Measurements from ENCODE around the gene ADAMTS18. TPM values are rescaled to one million over a fixed set of nuclear protein-coding genes. Genes with fewer than 3 reads are reported as not detected.
A peak's percentile ranks its signal among the peaks of the same experiment; 100 is the strongest.

Gene ADAMTS18
- total RNA-seq, 1 experiment from 2014 or later, result 0.06 TPM

DNA sequence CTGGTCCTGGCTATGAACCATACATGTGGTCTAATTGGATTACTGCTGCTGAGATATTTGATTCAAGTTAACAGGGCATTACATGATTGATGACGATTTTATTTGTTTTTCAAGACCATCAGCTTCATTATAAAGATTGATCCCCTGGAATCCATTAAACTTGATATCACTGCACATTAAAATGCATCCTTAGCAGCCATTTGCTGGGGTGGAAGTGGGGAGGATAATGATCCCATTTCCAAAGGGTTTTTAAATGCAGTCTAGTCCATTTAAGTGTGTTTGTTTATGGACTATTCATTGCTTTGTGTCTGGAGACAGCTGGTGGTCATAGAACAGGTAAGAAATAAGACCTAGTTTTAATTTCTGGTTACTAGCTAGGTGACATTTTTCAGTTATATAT lies 40.9 kb downstream of the ADAMTS18 start:
- no peak for DNase-seq (ENCODE audit: low read depth)

DNA sequence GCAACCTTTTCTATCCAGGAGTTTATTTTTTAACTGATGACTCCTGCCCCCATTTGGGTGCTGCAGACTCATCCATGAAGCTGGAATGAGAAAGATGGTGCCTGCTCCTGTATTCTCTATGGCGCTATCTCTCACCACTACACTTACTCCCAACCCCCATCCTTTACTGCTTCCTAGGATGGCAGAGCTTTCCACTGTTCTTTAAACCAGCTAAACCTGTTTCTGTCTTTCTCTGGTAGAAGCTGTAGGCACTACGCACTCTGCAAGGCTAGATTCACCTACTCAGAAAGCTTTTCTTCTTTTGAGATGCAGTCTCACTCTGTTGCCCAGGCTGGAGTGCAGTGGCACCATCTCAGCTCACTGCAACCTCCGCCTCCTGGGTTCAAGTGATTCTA lies 47.0 kb downstream of the ADAMTS18 start:
- DNase-seq (ENCODE audit: low read depth), result no peak

DNA sequence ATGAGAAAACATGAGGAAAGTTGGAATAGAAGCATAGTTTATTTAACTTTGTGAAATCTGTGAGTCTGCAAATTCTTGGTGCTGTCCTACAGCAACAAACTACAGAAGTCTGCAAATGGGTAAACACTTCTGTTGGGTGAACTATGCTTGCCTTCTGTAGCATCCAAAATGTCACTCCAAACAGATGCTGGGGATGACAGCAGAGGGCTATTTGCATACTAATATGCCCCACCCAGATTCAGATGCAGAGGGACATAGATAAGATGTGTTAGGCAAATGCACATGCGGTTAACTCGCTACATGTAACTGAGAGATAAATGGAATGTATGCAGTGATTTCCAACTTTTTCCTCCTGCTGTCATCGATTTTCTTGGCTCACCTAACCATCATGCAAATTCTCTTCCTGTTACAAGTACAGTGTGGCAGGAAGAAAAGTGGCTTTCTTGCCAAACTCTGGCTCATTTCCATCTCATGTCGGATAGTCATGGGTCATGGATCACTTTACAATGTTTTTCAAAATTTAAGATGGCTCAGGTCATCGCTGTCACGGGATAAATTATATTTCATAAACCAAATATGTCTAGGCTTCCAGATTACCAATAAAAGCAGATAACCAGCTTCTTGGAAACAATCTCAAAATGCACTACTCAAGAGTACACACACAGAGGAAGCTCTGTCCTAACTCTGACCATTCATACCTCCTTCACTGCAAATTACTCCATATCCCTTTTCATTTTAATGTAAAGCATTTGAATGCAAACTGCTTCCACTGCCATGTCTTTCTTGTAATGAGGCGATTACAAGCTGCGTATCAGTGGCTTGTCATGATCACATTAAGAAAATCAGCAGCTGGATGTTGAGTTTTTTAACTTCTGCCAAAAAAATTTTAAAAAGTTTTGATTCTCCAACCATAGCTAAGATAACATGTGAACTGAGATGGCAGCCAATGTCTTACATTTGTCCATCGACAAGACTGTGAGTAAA lies 47.7 kb downstream of the ADAMTS18 start:
- DNase-seq (ENCODE audit: low read depth), result no peak

- peak; percentile 51 for DNase-seq (ENCODE audit: low read depth)
These were observed 49.4 kb downstream of the ADAMTS18 start for GRCh38 chr16:77385481-77385880.

DNA sequence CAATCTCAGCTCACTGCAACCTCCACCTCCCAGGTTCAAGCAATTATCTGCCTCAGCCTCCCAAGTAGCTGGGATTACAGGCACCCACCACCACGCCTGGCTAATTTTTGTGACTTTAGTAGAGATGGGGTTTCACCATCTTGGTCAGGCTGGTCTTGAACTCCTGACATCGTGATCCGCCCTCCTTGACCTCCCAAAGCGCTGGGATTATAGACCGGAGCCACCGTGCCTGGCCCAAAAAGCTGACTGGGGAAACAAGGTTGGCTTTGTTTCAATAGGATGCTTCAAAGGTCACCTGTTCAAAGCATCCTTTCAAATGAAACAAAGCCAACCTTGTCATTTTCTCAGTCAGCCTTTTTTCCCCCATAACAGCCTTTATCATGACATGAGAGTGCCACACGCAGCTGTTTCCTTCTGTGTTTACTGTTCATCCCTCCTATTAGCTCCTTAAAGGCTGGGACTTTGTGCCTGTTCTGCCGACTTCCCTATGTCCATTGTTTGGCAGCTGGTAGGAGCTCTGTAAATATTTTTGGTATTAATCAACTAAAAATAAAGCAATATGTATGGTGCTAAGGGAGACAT lies 51.1 kb downstream of the ADAMTS18 start:
- peak; percentile 13 for DNase-seq (ENCODE audit: low read depth)

- DNase-seq (ENCODE audit: low read depth), result no peak
These were observed 58.5 kb downstream of the ADAMTS18 start for GRCh38 chr16:77376358-77376757.

DNA sequence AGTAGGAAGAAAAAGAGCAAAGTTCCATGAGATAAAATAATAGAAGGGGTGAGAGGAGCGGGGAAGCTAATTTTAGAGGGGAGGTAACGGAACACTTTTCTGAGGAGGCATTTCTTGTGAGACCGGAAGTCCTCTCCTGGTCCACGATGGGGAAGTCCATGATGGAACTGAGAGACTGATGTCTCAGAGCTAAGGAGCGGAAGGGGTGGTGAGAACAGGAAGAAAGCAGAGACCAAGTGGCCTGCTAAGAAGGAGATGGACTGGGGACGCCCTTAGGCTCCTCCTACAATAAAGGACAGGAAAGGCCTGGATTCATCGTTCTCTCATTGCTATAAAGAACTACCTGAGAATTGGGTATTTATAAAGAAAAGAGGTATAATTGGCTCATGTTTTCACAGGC lies 59.4 kb downstream of the ADAMTS18 start:
- no peak for DNase-seq (ENCODE audit: low read depth)

DNA sequence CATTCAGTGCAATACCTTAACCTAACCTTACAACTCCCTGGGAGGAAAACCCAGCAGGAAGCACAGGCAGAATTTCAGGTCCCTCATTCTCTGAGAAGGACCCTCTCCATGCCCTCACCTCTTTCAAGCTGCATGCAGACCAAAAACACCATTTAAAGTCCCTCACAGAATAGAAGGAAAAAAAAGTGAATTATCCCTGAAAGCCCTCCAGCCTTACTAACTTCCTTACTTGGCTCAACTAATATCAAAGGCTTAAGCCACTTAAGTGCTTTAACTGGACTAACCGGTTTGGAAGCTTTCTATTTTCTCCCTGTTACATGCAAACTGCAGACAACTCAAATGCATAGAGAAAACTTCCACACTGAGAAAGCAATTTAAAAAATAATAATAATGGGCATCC lies 60.5 kb downstream of the ADAMTS18 start:
- no peak for DNase-seq (ENCODE audit: low read depth)

DNA sequence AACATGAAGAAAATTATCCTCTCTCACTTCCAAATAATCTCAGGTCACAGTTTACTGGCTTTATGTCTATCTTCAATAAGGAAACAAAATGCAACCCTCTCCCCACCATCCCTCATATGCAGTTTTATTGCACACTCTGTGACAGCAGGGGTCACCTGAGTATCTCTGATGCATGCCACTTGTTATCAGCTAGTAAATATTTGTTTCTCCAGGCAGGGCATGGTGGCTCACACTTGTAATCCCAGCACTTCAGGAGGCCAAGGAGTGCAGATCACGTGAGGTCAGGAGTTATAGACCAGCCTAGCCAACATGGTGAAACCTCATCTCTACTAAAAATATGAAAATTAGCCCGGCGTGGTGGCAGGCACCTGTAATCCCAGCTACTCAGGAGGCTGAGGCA lies 61.1 kb downstream of the ADAMTS18 start:
- DNase-seq (ENCODE audit: low read depth), result no peak

GRCh38 chr16:77364770-77365169 lies 70.1 kb downstream of the ADAMTS18 start:
- DNase-seq (ENCODE audit: low read depth), result no peak

DNA sequence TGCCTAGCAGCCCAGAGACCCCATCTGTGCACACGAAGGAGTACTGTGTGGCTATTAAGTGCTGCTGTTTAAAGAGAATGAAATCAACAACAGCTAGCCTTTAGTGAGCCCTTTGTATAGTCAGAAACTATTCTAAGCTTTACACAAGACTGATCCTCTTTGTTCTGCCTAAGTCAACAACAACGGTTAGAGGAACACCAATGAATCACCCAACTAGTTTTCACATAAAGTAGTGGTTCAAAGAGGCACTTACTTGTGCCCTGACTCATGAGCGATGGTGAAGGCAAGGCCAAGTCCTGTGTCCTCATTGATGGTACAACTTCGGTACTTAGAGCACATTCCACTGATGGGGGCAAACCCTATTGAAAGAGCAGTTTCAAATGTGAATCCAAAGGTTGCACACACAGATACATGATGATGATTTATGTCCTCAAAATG lies 75.8 kb downstream of the ADAMTS18 start:
- peak; percentile 78 for DNase-seq (ENCODE audit: low read depth)

- DNase-seq (ENCODE audit: low read depth), result no peak
These were observed 81.1 kb downstream of the ADAMTS18 start for GRCh38 chr16:77353587-77354263.

DNA sequence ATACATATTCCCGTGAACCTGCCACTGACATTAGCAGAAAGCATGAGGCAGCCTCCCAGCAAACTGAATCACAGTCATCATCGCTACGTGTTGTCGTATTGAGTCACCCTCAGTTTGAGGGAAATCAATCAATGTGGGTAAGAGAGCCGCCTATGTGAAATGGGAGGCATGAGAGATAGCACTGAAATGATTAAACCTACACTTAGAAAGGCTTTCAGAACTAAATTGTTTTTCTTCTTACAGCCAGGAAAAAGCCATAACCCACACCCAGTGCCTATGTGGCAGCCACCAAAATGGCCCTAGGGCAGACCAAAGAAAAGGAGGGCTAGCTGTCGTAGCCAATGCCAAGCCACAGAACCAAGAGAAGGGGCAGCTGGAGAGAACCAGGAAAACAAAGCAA lies 90.5 kb downstream of the ADAMTS18 start:
- DNase-seq (ENCODE audit: low read depth), result peak; percentile 3

DNA sequence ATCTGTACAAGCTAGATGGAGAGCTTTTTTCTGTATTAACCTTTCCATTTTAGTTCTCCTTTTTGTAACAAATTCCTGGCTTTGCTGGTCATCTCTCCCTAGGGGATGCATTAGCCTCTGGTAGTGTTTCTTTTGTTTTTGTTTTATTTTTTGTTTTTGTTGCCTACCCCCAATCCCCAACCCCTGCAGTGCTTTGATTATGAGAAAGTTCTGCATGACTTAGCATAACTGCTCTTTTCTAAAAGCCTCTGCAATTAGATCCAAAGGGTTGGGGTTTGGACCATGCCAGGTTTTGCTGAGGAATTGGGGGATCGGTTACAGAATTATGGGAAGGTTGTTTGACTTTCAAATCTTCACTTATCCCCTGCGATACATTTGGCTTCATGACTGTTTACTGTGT lies 98.2 kb downstream of the ADAMTS18 start:
- DNase-seq (ENCODE audit: low read depth), result peak; percentile 24

DNA sequence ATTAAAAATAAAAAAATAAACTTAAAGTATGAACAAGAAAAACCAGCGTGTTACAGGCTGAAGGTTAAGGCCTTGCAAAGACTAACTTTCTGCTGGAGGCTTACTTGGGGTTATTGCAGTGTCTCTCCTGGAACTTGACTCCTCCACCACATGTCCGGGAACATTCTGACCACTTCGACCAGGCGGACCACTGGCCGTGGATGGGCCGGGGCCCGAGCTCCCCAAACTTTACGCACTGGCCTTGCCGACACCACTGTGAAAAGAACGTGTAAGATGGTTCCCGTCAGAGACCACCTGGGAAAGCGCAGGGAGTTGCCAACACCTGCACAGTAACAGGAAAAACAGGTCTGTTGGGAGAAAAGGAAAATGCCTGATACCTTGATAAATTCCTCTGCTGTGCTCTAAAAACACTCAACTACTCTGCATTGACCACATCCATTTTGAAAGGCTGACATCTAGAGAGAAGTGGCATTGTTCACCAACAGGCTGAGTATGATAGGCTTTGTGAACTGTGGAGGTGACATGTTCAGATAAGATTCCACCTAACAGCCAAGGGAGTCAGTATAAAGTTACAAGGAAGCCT lies 99.1 kb downstream of the ADAMTS18 start:
- DNase-seq (ENCODE audit: low read depth), result no peak

- DNase-seq (ENCODE audit: low read depth), result no peak
These were observed 102.0 kb downstream of the ADAMTS18 start for GRCh38 chr16:77332792-77333191.

DNA sequence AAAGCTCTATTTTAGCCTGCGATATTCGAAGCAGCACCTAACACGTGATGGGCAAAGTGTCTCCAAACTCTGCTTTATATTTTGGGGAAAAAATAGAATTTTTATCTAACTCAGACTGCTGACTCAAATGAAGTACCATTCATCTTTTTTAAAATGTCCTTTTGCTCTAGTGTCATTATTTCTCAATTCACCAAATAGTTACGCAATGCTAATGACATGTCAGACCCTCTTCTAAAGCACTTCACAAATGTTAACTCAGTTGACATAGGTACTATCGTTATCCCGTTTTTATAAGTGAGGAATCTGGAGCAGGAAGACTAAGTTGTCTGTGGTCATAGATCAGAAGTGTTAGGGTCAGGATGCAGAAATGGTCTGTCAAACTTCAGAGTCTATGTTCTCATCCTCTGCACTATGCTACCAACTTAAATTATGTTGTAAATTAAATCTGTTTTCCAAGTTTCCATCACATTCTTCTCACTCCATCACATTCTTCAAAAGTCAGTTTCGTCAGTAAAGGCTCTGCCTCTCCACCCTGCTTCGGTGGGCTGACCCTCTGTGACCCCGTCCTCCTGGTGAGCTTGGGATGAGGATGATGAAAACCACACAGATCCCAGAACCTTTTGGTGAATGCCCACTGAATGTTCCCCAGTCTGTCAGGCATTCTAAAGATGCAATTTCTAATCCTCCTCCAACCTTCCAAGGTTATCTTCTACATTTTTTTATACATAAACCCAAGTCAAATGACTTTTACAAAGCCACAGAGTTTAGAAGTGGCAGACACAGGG lies 102.8 kb downstream of the ADAMTS18 start:
- DNase-seq (ENCODE audit: low read depth), result no peak

DNA sequence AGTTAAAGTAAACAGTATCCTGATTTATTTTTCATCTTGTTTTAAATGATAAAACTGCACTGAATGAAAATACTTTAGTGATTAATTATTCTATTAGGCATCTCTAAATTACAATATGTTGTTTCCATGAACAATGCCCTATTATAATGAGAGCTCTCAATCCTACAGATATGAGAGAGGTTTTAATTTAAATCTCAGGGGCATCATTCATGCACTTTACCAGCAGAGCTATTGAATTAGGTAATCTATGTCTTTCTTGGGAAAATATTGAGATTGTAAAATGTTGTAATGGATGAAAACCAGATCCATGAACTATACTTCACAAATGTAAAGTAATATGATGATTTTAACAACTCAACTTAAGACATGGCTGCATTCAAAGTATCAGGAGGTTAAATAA lies 103.8 kb downstream of the ADAMTS18 start:
- DNase-seq (ENCODE audit: low read depth), result no peak

DNA sequence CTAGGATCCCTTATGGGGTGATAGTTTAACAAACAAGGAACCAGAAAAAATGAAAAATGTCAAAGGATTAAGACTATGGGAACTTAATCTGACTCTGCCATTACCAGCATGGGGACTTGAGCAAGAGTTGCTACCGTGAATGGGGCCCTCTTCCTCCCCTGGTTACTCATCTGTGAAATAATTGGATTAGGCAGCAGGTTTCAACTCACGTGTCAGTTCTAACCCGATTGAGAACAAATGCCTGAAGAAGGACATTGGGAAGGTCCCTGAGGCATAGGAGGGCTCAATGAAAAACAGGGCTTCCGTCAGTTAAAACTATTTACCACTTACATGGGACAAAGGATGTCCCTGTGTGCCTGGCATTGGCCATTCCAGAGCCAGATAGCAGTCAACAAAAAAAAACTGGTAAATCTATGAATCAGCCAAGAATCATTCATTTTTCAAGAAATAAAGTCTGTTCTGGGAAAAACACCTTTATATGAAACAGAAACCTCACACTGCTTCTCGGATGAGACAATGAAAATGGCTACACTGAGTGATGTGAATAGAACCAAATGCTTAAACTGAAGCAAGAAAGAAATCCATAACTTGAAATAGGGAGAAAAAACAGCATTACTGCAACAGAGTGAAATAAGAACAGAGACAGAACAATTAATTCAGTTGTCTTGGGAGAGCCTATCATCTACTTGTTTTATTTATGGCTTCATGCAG lies 104.3 kb downstream of the ADAMTS18 start:
- DNase-seq (ENCODE audit: low read depth), result no peak

DNA sequence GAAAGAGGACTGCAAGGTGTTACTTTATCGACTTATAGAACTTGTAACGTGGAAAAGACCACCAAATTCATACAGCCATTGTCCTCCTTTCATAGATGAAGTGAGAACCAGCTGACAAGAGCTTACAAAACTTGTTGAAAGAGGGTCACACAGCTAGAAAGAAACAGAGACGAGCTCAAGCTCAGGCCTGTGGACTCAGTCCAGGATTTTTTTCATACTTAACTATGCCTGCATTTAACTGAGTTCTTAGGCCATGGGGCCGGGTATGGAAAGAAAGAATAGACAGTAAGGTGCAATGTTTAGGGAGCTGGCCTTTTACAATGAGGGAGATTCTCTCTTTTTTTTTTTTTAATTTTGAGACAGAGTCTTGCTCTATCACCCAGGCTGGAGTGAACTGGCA lies 106.1 kb downstream of the ADAMTS18 start:
- no peak for DNase-seq (ENCODE audit: low read depth)

DNA sequence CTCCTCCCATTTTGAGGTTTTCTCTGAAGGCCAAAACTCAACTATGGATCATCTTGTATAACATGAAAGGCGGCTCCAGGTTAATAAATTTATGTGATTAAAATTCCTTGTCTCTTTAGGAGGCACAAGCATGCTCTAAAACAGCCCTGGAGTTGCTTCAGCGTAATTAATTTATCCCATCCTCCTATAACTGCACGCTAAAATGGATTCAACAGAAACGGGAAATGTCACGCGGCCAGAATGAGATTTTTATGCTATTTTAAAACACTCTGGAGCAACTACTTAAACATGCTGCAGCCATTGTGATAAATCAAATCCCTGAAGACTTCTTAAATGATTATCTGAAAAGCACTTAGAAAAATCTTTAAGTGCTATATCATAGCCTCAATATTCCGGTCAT lies 106.6 kb downstream of the ADAMTS18 start:
- no peak for DNase-seq (ENCODE audit: low read depth)
